Measurements from ENCODE around the gene RHOB.

The RHOB gene

DNA sequence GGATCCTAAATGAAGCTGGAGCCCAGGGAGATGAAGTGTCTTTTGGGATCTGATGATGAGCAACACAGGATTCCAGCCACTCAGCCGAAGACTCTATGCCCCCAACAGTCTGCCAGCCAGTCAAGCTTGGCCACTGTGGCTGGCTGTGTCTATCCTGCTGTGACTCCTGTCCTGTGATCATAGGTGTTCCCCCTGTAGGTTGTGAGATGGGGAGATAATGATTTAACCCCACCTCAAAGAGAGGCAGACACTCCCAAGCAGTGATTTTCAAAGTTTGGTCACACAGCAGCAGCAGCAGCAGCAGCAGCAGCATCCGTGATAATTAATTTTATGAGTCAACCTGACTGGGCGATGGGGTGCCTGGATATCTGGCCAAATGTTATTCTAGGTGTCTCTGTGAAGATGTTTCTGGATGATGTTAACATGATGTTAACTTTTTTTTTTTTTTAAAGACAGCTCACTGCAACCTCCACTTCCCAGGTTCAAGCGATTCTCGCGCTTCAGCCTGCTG lies 21.4 kb upstream of the RHOB start:
- peak overlapping the region; percentile 45 for H3K4me3 Mint-ChIP-seq
- DNase-seq (ENCODE audit: low spot score in 2 of 2) (no peak), ATAC-seq (replicated peaks; ENCODE audit: extremely low read depth, poor library complexity, severe bottlenecking) (peak; percentile 22)
- peaks cover 23% of the 10 kb centered on the region for H3K4me1 Mint-ChIP-seq
- H3K36me3 Mint-ChIP-seq (ENCODE audit: insufficient read depth), result no peaks in the 10 kb centered on the region
- no peaks in the 10 kb centered on the region for H3K27me3 Mint-ChIP-seq
- H3K27ac Mint-ChIP-seq (ENCODE audit: low read depth), result peak overlapping the region; percentile 90
- no peaks in the 10 kb centered on the region for H3K9me3 Mint-ChIP-seq

DNA sequence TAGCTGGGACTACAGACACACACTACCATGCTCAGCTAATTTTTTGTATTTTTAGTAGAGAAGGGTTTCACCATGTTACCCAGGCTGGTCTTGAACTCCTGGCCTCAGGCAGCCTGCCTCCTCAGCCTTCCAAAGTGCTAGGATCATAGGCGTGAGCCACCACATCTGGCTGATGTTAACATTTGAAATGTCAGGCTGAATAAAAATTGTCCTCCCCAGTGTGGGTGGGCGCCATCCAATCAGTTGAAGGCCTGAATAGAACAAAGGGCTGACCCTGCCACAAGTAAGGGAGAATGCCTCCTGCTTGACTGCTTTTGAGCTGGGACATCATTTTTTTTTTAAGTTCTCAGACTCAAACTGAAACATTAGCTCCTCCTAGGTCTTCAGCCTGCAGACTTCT lies 21.0 kb upstream of the RHOB start:
- ATAC-seq (replicated peaks; ENCODE audit: extremely low read depth, poor library complexity, severe bottlenecking), result no peak
- Mint-ChIP-seq H3K27me3 (no peaks in the 10 kb centered on the region), H3K4me1 (peaks cover 23% of the 10 kb centered on the region), H3K9me3 (no peaks in the 10 kb centered on the region), H3K4me3 (no peak overlapping the region), H3K27ac (ENCODE audit: low read depth) (no peak overlapping the region), H3K36me3 (ENCODE audit: insufficient read depth) (no peaks in the 10 kb centered on the region)
- no peak for DNase-seq (ENCODE audit: low spot score in 2 of 2)

DNA sequence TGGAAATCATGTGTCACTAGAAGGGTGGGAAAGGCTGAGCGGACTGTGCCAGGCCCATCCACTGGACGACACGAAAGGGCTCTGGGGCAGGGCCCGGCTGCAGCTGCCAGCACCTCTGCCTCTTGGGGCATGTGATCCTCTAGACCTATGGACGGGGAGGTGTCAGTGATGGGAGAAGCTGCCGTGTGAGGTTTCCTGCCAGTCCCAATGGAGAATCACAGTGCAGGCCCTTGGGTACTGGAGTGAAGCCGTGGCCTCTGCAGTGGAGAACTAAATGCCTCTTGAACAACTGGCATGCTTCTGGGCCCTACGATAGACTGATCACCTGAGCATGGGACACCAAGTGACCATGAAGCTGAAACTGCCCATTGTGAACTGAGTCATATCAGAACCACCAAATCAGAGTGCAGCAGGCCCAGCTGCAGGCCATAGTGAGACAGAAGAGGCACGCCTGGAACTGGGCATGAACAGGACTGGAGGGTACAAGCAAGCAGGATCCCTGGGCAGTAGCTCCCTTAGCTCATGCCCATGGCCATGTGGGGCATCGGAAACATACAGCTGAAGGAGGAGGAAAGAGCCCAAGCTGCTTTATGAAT lies 18.8 kb upstream of the RHOB start:
- Mint-ChIP-seq H3K36me3 (ENCODE audit: insufficient read depth) (no peaks in the 10 kb centered on the region), H3K9me3 (no peaks in the 10 kb centered on the region), H3K4me3 (no peak overlapping the region), H3K27ac (ENCODE audit: low read depth) (no peak overlapping the region), H3K27me3 (no peaks in the 10 kb centered on the region), H3K4me1 (peaks cover 23% of the 10 kb centered on the region)
- ATAC-seq (replicated peaks; ENCODE audit: extremely low read depth, poor library complexity, severe bottlenecking) (no peak), DNase-seq (ENCODE audit: low spot score in 2 of 2) (no peak)

DNA sequence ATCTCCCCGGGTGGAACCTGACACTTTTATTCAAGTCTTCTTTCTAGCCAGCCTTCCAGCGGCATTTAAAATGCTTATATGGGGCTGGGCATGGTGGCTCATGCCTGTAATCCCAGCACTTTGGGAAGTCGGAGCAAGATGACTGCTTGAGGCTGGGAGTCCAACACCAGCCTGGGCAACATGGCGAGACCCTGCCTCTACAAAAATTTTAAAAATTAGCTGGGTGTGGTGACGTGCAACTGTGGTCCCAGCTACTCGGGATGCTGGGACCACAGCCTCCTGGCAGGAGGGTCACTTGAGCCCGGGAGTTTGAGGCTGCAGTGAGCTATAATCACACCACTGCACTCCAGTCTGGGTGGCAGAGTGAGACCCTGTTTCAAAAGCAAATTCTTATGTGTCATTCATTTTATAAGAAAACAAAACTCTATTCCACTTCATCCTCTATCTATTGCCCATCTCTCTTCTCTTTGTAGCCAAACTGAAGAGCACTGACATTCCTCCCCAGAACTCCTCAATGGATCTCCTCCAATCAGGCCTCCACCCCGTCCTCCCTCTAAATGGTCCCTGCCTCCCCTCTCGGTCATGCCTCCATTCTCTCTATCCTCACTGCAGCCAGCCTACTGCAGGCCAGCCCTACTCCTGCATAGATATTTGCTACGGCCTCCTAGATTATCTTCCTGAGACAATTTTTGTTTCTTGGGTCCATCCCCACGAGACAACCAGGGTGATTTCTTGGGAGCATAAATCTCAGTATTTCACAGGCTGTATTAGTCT lies 18.0 kb upstream of the RHOB start:
- H3K27me3 Mint-ChIP-seq, result no peaks in the 10 kb centered on the region
- no peak overlapping the region for H3K4me3 Mint-ChIP-seq
- peaks cover 16% of the 10 kb centered on the region for H3K4me1 Mint-ChIP-seq
- H3K27ac Mint-ChIP-seq (ENCODE audit: low read depth), result no peak overlapping the region
- no peaks in the 10 kb centered on the region for H3K36me3 Mint-ChIP-seq (ENCODE audit: insufficient read depth)
- ATAC-seq (replicated peaks; ENCODE audit: extremely low read depth, poor library complexity, severe bottlenecking) (no peak), DNase-seq (ENCODE audit: low spot score in 2 of 2) (no peak)
- no peaks in the 10 kb centered on the region for H3K9me3 Mint-ChIP-seq

DNA sequence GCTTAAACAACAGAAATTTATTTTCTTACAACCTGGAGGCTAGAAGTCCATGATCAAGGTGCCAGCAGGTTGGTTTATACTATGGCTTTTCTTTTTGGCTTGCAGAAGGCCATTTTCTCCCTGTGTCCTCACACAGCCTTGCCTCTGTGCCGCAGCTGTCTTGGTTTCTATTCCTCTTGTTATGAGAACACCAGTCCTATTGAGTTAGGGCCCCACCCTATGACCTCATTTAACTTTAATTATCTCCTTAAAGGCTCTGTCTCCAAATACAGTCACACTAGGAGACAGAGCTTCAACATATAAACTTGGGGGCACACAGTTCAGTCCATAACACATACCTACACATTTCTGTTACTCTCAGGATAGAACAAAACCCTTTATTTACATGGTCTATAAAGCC lies 17.3 kb upstream of the RHOB start:
- no peaks in the 10 kb centered on the region for H3K27me3 Mint-ChIP-seq
- H3K27ac Mint-ChIP-seq (ENCODE audit: low read depth), result no peak overlapping the region
- no peak overlapping the region for H3K4me3 Mint-ChIP-seq
- ATAC-seq (replicated peaks; ENCODE audit: extremely low read depth, poor library complexity, severe bottlenecking) (no peak), DNase-seq (ENCODE audit: low spot score in 2 of 2) (no peak)
- H3K36me3 Mint-ChIP-seq (ENCODE audit: insufficient read depth), result no peaks in the 10 kb centered on the region
- peaks cover 12% of the 10 kb centered on the region for H3K4me1 Mint-ChIP-seq
- no peaks in the 10 kb centered on the region for H3K9me3 Mint-ChIP-seq

DNA sequence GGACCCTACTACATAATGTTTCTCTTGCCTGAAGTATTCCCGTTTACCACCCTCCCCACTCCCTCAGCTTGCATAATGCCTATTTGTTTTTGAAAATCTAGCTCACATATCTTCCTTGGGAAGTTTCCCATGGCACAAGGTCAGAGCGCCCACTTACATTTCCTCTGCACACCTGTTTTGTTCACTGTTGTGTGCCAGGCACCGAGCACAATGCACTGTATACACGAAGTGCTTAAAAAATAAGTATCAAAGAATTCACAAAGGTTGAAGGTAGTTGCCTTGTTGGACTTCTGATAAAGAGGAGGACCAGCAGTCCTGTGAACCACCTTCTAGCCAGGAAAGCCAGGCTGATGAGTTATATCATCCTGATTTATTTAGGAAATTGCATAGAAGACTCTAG lies 16.8 kb upstream of the RHOB start:
- ATAC-seq (replicated peaks; ENCODE audit: extremely low read depth, poor library complexity, severe bottlenecking) (no peak), DNase-seq (ENCODE audit: low spot score in 2 of 2) (no peak)
- H3K9me3 Mint-ChIP-seq, result no peaks in the 10 kb centered on the region
- H3K27ac Mint-ChIP-seq (ENCODE audit: low read depth), result no peak overlapping the region
- H3K4me3 Mint-ChIP-seq, result no peak overlapping the region
- peaks cover 6% of the 10 kb centered on the region for H3K4me1 Mint-ChIP-seq
- H3K36me3 Mint-ChIP-seq (ENCODE audit: insufficient read depth), result no peaks in the 10 kb centered on the region
- H3K27me3 Mint-ChIP-seq, result peaks cover 5% of the 10 kb centered on the region

DNA sequence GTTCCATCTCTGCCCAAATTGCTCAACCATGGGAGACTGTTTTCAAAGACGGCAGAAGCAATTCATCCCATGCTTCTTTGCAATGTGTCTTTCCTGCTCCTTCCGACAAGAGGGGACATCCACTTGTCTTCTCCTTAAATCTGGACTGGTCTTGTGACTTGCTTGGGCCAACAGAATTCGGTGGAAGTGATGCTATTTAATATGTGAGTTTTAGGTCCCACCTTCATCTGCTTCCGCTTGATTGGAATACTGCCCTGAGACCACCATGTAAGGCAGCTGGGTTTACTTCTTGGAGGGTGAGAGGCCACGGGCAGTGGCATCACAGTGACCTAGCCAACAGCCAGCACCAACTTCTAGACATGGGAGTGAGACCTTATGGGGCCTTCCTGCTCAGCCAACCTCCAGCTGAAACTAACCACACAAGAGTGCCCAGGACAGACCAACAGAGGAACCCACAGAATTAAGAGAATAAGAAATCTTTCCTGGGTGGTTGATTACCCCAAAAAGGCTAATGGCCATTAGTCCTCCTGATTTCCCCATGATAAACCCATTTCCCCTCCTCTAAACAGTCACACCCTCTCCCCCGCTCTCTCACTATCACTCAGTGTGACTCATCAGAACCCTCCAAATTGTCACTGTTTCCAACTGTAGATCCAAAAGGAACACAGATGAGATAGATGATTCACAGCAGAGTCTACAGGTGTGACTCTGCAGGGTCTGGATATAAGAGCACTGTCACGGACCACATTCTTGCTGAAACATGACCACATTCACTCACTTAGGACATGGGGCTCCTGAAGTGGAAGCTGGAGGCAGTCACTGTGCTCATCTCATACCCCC lies 16.2 kb upstream of the RHOB start:
- no peak for DNase-seq (ENCODE audit: low spot score in 2 of 2)
- Mint-ChIP-seq H3K27me3 (peaks cover 10% of the 10 kb centered on the region), H3K36me3 (ENCODE audit: insufficient read depth) (no peaks in the 10 kb centered on the region), H3K4me3 (no peak overlapping the region), H3K9me3 (no peaks in the 10 kb centered on the region), H3K4me1 (no peaks in the 10 kb centered on the region), H3K27ac (ENCODE audit: low read depth) (no peak overlapping the region)
- ATAC-seq (replicated peaks; ENCODE audit: extremely low read depth, poor library complexity, severe bottlenecking), result no peak

DNA sequence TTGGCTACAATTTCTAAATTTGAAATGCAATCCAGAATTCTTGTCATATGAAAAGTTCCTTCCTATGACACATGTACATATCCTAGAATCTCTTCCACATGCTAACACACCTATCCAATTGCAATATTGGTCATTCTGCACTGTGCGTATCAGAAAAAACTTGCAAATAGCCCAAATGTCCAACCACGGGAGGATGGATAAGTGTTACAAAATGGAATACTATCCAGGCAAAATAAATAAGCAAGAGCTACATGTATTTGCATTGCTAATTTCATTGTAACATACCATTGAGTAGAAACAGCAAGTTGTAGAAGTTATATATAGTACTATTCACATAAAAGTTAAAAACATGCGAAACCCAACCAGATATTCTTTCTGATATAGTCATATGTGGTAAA lies 15.6 kb upstream of the RHOB start:
- no peaks in the 10 kb centered on the region for H3K36me3 Mint-ChIP-seq (ENCODE audit: insufficient read depth)
- H3K9me3 Mint-ChIP-seq, result no peaks in the 10 kb centered on the region
- ATAC-seq (replicated peaks; ENCODE audit: extremely low read depth, poor library complexity, severe bottlenecking) (no peak), DNase-seq (ENCODE audit: low spot score in 2 of 2) (no peak)
- H3K27me3 Mint-ChIP-seq, result peaks cover 12% of the 10 kb centered on the region
- H3K4me3 Mint-ChIP-seq, result no peak overlapping the region
- no peaks in the 10 kb centered on the region for H3K4me1 Mint-ChIP-seq
- H3K27ac Mint-ChIP-seq (ENCODE audit: low read depth), result no peak overlapping the region

DNA sequence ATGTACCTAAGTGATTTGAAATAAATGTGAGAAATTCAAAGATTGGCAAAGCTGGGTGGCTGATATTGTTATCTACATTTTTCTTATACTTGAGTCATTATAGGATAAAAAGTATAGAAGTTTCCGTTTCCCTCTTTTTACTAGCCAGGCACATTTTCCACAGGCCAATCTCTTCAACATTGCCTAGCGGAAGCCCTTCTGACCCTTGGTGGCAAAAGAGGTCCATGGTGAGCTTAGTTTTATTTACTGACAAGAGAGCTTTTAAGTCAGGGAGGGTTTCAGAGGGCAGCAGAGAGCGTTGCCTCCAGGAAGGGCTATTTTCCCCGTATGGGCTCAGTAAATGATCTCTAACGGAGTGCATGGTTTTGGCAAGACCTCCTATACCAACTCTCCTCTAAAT lies 15.1 kb upstream of the RHOB start:
- DNase-seq (ENCODE audit: low spot score in 2 of 2) (no peak), ATAC-seq (replicated peaks; ENCODE audit: extremely low read depth, poor library complexity, severe bottlenecking) (no peak)
- Mint-ChIP-seq H3K27me3 (peaks cover 16% of the 10 kb centered on the region), H3K27ac (ENCODE audit: low read depth) (no peak overlapping the region), H3K4me3 (no peak overlapping the region), H3K4me1 (no peaks in the 10 kb centered on the region), H3K36me3 (ENCODE audit: insufficient read depth) (no peaks in the 10 kb centered on the region), H3K9me3 (no peaks in the 10 kb centered on the region)

DNA sequence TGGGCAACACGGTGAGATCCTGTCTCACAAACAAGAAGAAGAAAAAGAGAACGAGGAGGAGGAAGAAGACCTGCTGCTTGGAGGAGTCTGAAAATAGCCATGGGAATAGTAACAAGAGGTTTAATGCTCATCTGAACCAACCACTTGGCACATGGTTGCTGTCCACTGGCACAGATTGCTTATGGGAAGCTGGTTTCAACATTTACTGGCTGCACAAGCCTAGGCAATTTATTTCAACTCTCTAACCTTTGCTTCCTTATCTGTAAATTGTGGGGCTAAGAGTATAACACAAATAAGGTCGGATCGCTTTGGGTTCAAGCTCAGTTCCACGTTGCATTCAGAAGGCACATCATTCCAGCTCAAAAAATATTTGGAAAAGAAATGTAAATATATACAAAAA lies 14.2 kb upstream of the RHOB start:
- ATAC-seq (replicated peaks; ENCODE audit: extremely low read depth, poor library complexity, severe bottlenecking), result no peak

DNA sequence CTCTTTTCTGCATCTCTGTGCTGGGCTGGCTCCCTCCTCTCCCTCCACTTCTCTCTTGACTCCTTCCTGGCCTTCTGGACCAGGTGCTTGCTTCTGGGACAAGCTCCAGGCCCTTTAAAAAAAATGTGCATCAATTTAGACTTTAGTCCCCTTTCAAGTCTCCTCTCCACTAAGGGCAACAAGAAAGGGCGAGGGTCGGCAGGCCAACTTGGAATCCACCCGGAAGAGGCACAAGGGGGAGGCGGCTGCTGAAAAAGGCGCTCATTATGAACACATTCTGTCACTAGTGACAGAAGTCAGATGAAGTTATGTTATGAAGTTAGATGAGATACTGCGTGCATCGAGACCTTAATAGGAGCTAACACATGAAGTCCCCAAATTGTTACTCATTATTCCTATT lies 13.6 kb upstream of the RHOB start:
- Mint-ChIP-seq H3K27ac (ENCODE audit: low read depth) (no peak overlapping the region), H3K27me3 (peaks cover 31% of the 10 kb centered on the region)
- ATAC-seq (replicated peaks; ENCODE audit: extremely low read depth, poor library complexity, severe bottlenecking), result no peak

More for the DNA sequence above, 14.2 kb upstream of the RHOB start:
- Mint-ChIP-seq H3K4me3 (no peak overlapping the region), H3K4me1 (no peaks in the 10 kb centered on the region), H3K9me3 (no peaks in the 10 kb centered on the region), H3K27ac (ENCODE audit: low read depth) (no peak overlapping the region), H3K27me3 (peaks cover 26% of the 10 kb centered on the region), H3K36me3 (ENCODE audit: insufficient read depth) (no peaks in the 10 kb centered on the region)
- no peak for DNase-seq (ENCODE audit: low spot score in 2 of 2)

DNA sequence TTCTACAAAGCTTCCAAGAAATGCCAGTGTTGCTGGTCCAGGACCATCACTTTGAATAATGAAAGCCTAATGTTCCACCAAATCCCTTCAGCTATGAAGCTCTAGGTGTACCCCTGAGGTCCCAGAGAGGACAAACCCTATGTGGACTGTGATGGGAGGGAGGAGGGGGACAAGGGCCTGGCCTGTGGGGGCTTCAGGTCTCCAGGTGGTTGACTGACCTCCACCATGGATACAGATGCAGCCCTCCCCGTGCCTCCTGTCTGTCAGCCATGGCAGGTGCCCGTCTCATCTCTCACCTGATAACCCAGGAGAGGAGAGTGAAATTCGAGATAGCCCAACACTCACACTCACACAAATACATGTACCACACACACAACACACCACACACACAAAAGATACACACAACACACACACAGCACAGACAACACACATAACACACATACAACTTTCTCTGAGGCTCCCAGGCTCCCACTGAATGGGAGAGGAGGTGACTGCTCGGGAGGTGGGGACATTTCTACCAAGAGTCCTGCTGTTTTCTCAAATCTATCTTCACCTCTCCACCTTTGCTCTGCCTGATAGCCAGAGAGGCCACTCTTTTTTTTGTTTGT lies 12.8 kb upstream of the RHOB start:
- H3K9me3 Mint-ChIP-seq, result no peaks in the 10 kb centered on the region
- ATAC-seq (replicated peaks; ENCODE audit: extremely low read depth, poor library complexity, severe bottlenecking) (no peak), DNase-seq (ENCODE audit: low spot score in 2 of 2) (no peak)
- no peak overlapping the region for H3K27ac Mint-ChIP-seq (ENCODE audit: low read depth)
- H3K4me1 Mint-ChIP-seq, result no peaks in the 10 kb centered on the region
- H3K4me3 Mint-ChIP-seq, result no peak overlapping the region
- peaks cover 39% of the 10 kb centered on the region for H3K27me3 Mint-ChIP-seq
- no peaks in the 10 kb centered on the region for H3K36me3 Mint-ChIP-seq (ENCODE audit: insufficient read depth)

More for the DNA sequence above, 13.6 kb upstream of the RHOB start:
- Mint-ChIP-seq H3K4me1 (no peaks in the 10 kb centered on the region), H3K4me3 (no peak overlapping the region), H3K9me3 (no peaks in the 10 kb centered on the region), H3K36me3 (ENCODE audit: insufficient read depth) (no peaks in the 10 kb centered on the region)
- no peak for DNase-seq (ENCODE audit: low spot score in 2 of 2)

Measured in central memory CD8-positive, alpha-beta T cell (primary cell).